K562 (cell line): ENCODE data around the gene DNASE1L1. TPM values are rescaled to one million over a fixed set of nuclear protein-coding genes. Genes with fewer than 3 reads are reported as not detected.

Source experiments
- CGGBP1 ChIP-seq: fragments of 250-450 bp; sonication (Bioruptor Pico); IDR thresholded peaks from 2 replicates; pipeline ENCODE4 v1.9.0; 2021; ENCODE audit warnings: mild to moderate bottlenecking
- CREM ChIP-seq: IDR thresholded peaks from 2 replicates; pipeline ENCODE4 v1.6.1; 2014; ENCODE audit warnings: antibody characterized with exemption, low read depth
- CXXC5 ChIP-seq: fragments of 250-450 bp; sonication (Bioruptor Pico); IDR thresholded peaks from 2 replicates; pipeline ENCODE4 v1.8.0; 2022; ENCODE audit warnings: inconsistent platforms, mild to moderate bottlenecking, moderate library complexity
- ETV6 ChIP-seq, 3 experiments: fragments of 150-350 bp in 1 of 3; sonication (generic) in 1 of 3; formaldehyde crosslinking in 1 of 3; IDR thresholded peaks; 2 replicates each; pipeline versions ENCODE4 v1.6.1 to v1.8.0; 2014 to 2022; ENCODE audit warnings: borderline replicate concordance in 2 of 3, low read depth in 2 of 3, antibody characterized with exemption in 1 of 3, low read length in 1 of 3, mild to moderate bottlenecking in 1 of 3, missing genetic modification reagents in 1 of 3
- HNRNPL ChIP-seq: fragments of 200-400 bp; formaldehyde crosslinking; IDR thresholded peaks from 2 replicates; pipeline ENCODE4 v1.6.1; 2017; ENCODE audit warnings: low read depth, mild to moderate bottlenecking, low read length
- IRF2 ChIP-seq: sonication (generic); formaldehyde crosslinking; IDR thresholded peaks from 2 replicates; pipeline ENCODE4 v1.8.1; 2022; ENCODE audit warnings: mild to moderate bottlenecking, missing genetic modification reagents
- MECOM ChIP-seq: fragments of 250-450 bp; sonication (Bioruptor Pico); IDR thresholded peaks from 2 replicates; pipeline ENCODE4 v1.8.0; 2022; ENCODE audit warnings: inconsistent platforms
- NR3C1 ChIP-seq: sonication (generic); formaldehyde crosslinking; IDR thresholded peaks from 2 replicates; pipeline ENCODE4 v1.8.1; 2022; ENCODE audit warnings: missing genetic modification reagents
- POLR2G ChIP-seq: fragments of 200-400 bp; formaldehyde crosslinking; IDR thresholded peaks from 2 replicates; pipeline ENCODE4 v1.6.1; 2017; ENCODE audit warnings: low read depth, mild to moderate bottlenecking, antibody characterized with exemption, low read length, moderate library complexity
- RB1 ChIP-seq: fragments of 450-650 bp; IDR thresholded peaks from 2 replicates; pipeline ENCODE4 v1.6.1; 2017; ENCODE audit warnings: low read depth, mild to moderate bottlenecking
- RHOXF2B ChIP-seq: fragments of 250-450 bp; sonication (Bioruptor Pico); conservative IDR thresholded peaks from 2 replicates; pipeline ENCODE4 v1.5.1; 2021
- TAF1 ChIP-seq: IDR thresholded peaks from 2 replicates; pipeline ENCODE4 v1.6.1; 2011; ENCODE audit warnings: mild to moderate bottlenecking, low read length, moderate library complexity; ENCODE audit not compliant: insufficient read depth, control insufficient read depth, severe bottlenecking; ENCODE audit errors: extremely low read depth
- ZNF274 ChIP-seq: IDR thresholded peaks from 2 replicates; pipeline ENCODE4 v1.6.1; 2011; ENCODE audit warnings: low read depth, mild to moderate bottlenecking, low read length, moderate library complexity, borderline replicate concordance
- polyA plus RNA-seq, 8 experiments: library from polyadenylated mRNA; depleted of rRNA in 4 of 8; stranded (reverse) in 5 of 8; unstranded in 3 of 8; fragments of >200 nt; fragmentation: Nextera tagmentation in 2 of 8; fragmentation: Illumina TruSeq in 1 of 8; extraction: Ambion mirVana in 2 of 8; extraction: Trizol in 1 of 8; gene quantifications; 2 replicates each; pipeline versions ENCODE4 v1.2.1 to v1.2.3, GENCODE V29; 2011 to 2014; ENCODE audit warnings: inconsistent platforms in 1 of 8, missing spikeins in 1 of 8
- total RNA-seq, 7 experiments: library from RNA; depleted of rRNA in 6 of 7; stranded (reverse); fragments of >200 nt in 6 of 7; fragmentation: Illumina TruSeq in 2 of 7; extraction: Trizol in 2 of 7; gene quantifications; 2 replicates each; pipeline versions ENCODE4 v1.2.1 to v1.2.3, GENCODE V29; 2011 to 2021; ENCODE audit warnings: low replicate concordance in 1 of 7
- TF ChIP-seq, protein P1 (sequence below): sonication (generic); formaldehyde crosslinking; IDR thresholded peaks from 2 replicates; pipeline ENCODE4 v1.8.0; 2022; ENCODE audit warnings: mild to moderate bottlenecking, missing genetic modification reagents
- TF ChIP-seq, protein P2 (sequence below): fragments of 250-450 bp; sonication (Bioruptor Pico); IDR thresholded peaks from 2 replicates; pipeline ENCODE4 v1.4.0; 2020

Gene DNASE1L1
- total and polyA plus RNA-seq, 9 of the 15 experiments (the other 6 are each of a cell fraction or from before 2014, with no cell fraction given): 0.73 to 12.6 (median 7.9) TPM

DNA sequence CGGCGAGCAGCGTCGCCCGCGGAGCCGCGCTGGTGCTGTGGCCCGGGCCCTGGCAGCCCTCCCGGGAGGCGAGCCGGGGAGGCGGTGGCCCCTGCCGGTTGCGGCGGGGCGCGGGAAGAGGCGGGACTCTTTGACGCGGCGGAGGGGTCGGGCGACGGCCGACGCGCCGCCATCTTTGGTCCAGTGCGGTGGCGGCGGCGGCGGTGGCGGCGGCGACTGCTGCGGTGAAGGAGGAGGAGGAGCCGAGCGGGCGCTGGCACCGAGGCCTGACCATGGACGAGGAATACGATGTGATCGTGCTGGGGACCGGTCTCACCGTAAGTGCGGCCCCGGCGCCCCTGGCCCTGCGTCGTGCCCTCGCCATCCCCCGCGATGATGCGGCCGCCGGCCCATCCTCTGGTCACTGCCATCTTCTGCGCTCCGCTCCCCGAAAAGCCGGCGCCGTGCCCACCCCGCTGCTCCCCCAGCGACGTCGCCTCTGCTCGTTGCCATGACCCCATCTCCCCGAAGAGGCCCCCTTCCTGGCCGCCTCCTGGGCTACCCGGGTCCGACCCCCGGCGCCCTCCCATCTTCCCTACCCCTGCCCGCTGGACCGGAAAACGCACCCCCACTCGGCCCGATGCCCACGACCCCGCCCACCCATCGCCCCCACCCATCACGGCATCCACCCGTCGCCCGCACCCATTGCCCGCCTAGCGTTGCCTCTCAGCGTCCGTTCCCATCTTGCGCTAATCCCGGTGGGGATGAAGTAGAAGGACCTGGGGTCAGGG lies 28.1 kb upstream of the DNASE1L1 start, which contains the start of gene GDI1 (continued):
- TF ChIP-seq TAF1: peak; percentile 58
- no peak for TF ChIP-seq NR3C1 (CRISPR knock-in tag)
- TF ChIP-seq CGGBP1 (CRISPR knock-in tag): peak; percentile 89; the same call in 1 of the 2 replicates
- no peak for TF ChIP-seq RHOXF2B (CRISPR knock-in tag)
- TF ChIP-seq, protein P1, sequence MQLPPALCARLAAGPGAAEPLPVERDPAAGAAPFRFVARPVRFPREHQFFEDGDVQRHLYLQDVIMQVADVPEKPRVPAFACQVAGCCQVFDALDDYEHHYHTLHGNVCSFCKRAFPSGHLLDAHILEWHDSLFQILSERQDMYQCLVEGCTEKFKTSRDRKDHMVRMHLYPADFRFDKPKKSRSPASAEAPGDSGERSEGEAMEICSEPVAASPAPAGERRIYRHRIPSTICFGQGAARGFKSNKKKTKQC: no peak
- TF ChIP-seq IRF2: no peak
- TF ChIP-seq ETV6 (IDR thresholded peaks at IDR 0.05; ENCODE audit: borderline replicate concordance in 1 of 2, low read depth in 2 of 2, low read length in 1 of 2): no peak
- TF ChIP-seq ETV6 (CRISPR knock-in tag; IDR thresholded peaks at IDR 0.05; ENCODE audit: borderline replicate concordance): no peak
- TF ChIP-seq HNRNPL: 0 out of 2 replicates have a peak, but pooled peaks have one; percentile 39
- no peak for TF ChIP-seq ZNF274
- TF ChIP-seq CXXC5: peak; percentile 85
- TF ChIP-seq CREM: peak; percentile 50; the same call in 1 of the 2 replicates
- TF ChIP-seq RB1: peak; percentile 77; the same call in 1 of the 2 replicates
- peak; percentile 71 for TF ChIP-seq POLR2G
- TF ChIP-seq MECOM (CRISPR knock-in tag): no peak
- TF ChIP-seq, protein P2, sequence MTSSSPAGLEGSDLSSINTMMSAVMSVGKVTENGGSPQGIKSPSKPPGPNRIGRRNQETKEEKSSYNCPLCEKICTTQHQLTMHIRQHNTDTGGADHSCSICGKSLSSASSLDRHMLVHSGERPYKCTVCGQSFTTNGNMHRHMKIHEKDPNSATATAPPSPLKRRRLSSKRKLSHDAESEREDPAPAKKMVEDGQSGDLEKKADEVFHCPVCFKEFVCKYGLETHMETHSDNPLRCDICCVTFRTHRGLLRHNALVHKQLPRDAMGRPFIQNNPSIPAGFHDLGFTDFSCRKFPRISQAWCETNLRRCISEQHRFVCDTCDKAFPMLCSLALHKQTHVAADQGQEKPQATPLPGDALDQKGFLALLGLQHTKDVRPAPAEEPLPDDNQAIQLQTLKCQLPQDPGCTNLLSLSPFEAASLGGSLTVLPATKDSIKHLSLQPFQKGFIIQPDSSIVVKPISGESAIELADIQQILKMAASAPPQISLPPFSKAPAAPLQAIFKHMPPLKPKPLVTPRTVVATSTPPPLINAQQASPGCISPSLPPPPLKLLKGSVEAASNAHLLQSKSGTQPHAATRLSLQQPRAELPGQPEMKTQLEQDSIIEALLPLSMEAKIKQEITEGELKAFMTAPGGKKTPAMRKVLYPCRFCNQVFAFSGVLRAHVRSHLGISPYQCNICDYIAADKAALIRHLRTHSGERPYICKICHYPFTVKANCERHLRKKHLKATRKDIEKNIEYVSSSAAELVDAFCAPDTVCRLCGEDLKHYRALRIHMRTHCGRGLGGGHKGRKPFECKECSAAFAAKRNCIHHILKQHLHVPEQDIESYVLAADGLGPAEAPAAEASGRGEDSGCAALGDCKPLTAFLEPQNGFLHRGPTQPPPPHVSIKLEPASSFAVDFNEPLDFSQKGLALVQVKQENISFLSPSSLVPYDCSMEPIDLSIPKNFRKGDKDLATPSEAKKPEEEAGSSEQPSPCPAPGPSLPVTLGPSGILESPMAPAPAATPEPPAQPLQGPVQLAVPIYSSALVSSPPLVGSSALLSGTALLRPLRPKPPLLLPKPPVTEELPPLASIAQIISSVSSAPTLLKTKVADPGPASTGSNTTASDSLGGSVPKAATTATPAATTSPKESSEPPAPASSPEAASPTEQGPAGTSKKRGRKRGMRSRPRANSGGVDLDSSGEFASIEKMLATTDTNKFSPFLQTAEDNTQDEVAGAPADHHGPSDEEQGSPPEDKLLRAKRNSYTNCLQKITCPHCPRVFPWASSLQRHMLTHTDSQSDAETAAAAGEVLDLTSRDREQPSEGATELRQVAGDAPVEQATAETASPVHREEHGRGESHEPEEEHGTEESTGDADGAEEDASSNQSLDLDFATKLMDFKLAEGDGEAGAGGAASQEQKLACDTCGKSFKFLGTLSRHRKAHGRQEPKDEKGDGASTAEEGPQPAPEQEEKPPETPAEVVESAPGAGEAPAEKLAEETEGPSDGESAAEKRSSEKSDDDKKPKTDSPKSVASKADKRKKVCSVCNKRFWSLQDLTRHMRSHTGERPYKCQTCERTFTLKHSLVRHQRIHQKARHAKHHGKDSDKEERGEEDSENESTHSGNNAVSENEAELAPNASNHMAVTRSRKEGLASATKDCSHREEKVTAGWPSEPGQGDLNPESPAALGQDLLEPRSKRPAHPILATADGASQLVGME (CRISPR knock-in tag): peak; percentile 88; the same call in 1 of the 2 replicates
